K562 treated with DMSO at 1 percent for 4 hours (cell line): ENCODE measurements around the gene TKTL2. TPM values are rescaled to one million over a fixed set of nuclear protein-coding genes. Genes with fewer than 3 reads are reported as not detected.

Source experiments
- total RNA-seq: library from RNA; unstranded; fragments of 300-600 nt; gene quantifications from 2 replicates; pipeline ENCODE4 v1.2.3, GENCODE V29; 2022; ENCODE audit not compliant: insufficient read depth

TKTL2 gene, protein sequence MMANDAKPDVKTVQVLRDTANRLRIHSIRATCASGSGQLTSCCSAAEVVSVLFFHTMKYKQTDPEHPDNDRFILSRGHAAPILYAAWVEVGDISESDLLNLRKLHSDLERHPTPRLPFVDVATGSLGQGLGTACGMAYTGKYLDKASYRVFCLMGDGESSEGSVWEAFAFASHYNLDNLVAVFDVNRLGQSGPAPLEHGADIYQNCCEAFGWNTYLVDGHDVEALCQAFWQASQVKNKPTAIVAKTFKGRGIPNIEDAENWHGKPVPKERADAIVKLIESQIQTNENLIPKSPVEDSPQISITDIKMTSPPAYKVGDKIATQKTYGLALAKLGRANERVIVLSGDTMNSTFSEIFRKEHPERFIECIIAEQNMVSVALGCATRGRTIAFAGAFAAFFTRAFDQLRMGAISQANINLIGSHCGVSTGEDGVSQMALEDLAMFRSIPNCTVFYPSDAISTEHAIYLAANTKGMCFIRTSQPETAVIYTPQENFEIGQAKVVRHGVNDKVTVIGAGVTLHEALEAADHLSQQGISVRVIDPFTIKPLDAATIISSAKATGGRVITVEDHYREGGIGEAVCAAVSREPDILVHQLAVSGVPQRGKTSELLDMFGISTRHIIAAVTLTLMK
- not detected in 2 replicates for total RNA-seq

GRCh38 chr4:163473576-163473975 is at the start of gene TKTL2:
TSS of gene TKTL2 (minus strand) at chr4:163473754. CDS start at chr4:163473734, 20 bp downstream.

DNA sequence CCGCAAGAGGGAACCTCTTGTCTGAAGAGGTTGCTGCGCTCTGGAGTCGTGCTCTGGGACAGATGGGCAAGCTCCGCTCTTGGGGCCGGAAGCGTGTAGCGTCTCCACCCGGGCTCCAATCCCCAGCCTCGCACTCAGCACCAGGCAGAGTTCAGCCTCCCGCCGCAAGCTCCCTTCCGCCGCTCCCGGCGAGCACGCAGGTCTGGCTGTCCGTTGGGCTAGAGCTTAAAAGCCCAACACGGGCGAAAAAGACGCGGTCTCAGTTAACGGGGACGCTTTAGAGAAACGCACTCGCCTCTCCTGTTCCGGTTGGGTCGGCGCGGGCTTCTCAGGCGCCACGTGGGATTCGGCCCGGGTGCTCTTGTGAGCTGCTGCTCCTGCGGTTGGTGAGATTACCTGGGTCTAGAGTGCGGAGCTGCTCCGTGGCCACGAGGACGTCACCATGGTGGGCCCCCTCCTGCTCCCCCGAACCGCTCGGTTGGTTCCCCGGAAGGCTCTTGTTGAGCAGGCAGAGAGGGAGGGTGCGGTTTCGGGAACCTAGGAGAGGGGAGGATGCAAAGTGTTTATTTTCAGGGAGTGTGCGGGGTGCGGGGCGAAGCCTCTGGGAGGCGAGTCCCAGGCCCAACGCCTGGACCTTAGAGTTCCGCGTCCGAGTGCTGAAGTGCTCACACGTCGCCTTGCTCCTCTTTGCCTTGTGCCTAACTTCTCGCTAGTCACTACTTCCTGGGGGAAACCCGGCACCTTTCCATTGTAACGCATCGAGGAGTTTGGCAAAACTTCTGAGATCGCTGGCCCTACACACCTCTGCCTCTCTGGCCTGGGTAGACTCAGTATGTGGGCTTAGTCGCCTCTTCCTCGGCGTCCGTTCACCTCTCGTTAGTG is 21.0 kb upstream of the TKTL2 start, which contains the start of gene TMA16:
TMA16 (plus strand) TSS at position 331 of the 882 bp plus-strand sequence; CDS start at position 443, 112 bp downstream.

Other genes with a start within 250 kb of the TKTL2 start
- gene NPY1R, start 141.2 kb downstream of the TKTL2 start, total RNA-seq: not detected in 2 replicates
- not detected in 2 replicates for gene NPY5R, start 129.9 kb downstream of the TKTL2 start, total RNA-seq
- gene TMA16, start 20.9 kb upstream of the TKTL2 start, total RNA-seq: 15.9 and 18.6 TPM in 2 replicates